ENCODE measurements around the gene TCF4. TPM values are rescaled to one million over a fixed set of nuclear protein-coding genes. Genes with fewer than 3 reads are reported as not detected.

TCF4 gene
- polyA plus RNA-seq (2013, experiment 1 of 2), result 46.3 TPM
- 50.8 TPM for polyA plus RNA-seq (2013, experiment 2 of 2)

GRCh38 chr18:55588111-55588869 lies at the start of gene TCF4:
Gene TCF4 (minus strand): TSS chr18:55588192. CDS start chr18:55587116, 1,076 bp downstream.
- 0% methylated on average over 36 of the region's 46 CpGs for WGBS
- H3K9ac ChIP-seq (ENCODE audit: low read depth, low read length), result peak within 1 kb of the TSS; percentile 87

GRCh38 chr18:55637204-55637603 lies 49.2 kb upstream of the TCF4 start:
- Histone ChIP-seq H3K4me3 (ENCODE audit: low read length) (no peak overlapping the region), H3K9me3 (ENCODE audit: insufficient read depth, low read depth, low read length) (no peaks in the 10 kb centered on the region), H3K27me3 (ENCODE audit: insufficient read depth, low read length) (no peaks in the 10 kb centered on the region), H3K27ac (ENCODE audit: low read depth, low read length) (no peak overlapping the region), H3K9ac (ENCODE audit: low read depth, low read length) (no peak overlapping the region), H3K36me3 (ENCODE audit: insufficient read depth, low read length) (no peaks in the 10 kb centered on the region), H3K4me1 (ENCODE audit: insufficient read depth, low read length) (no peaks in the 10 kb centered on the region)
- WGBS, result 95% methylated on average over 7 of the region's 8 CpGs

More at GRCh38 chr18:55588111-55588869, at the start of gene TCF4:
- no peaks in the 10 kb centered on the region for H3K27me3 ChIP-seq (ENCODE audit: insufficient read depth, low read length)
- peak within 1 kb of the TSS; percentile 84 for H3K27ac ChIP-seq (ENCODE audit: low read depth, low read length)
- no peaks in the 10 kb centered on the region for H3K9me3 ChIP-seq (ENCODE audit: insufficient read depth, low read depth, low read length)
- peak within 1 kb of the TSS; percentile 75 for H3K4me3 ChIP-seq (ENCODE audit: low read length)
- peaks cover 24% of the 10 kb centered on the region for H3K36me3 ChIP-seq (ENCODE audit: insufficient read depth, low read length)
- peaks cover 38% of the 10 kb centered on the region for H3K4me1 ChIP-seq (ENCODE audit: insufficient read depth, low read length)

GRCh38 chr18:55635439-55635838 lies 47.4 kb upstream of the TCF4 start:
- Histone ChIP-seq H3K27me3 (ENCODE audit: insufficient read depth, low read length) (no peaks in the 10 kb centered on the region), H3K4me1 (ENCODE audit: insufficient read depth, low read length) (0 out of 2 replicates have a peak, but pooled peaks cover 2% of the 10 kb centered on the region), H3K9me3 (ENCODE audit: insufficient read depth, low read depth, low read length) (no peaks in the 10 kb centered on the region), H3K36me3 (ENCODE audit: insufficient read depth, low read length) (no peaks in the 10 kb centered on the region), H3K4me3 (ENCODE audit: low read length) (no peak overlapping the region), H3K9ac (ENCODE audit: low read depth, low read length) (no peak overlapping the region), H3K27ac (ENCODE audit: low read depth, low read length) (no peak overlapping the region)
- WGBS, result 49% methylated on average over 2 of the region's 2 CpGs

- 95% methylated on average over 3 of the region's 3 CpGs for WGBS
- no peaks in the 10 kb centered on the region for H3K27me3 ChIP-seq (ENCODE audit: insufficient read depth, low read length)
- H3K27ac ChIP-seq (ENCODE audit: low read depth, low read length), result no peak overlapping the region
- 0 out of 2 replicates have a peak, but pooled peaks cover 3% of the 10 kb centered on the region for H3K4me1 ChIP-seq (ENCODE audit: insufficient read depth, low read length)
- H3K9ac ChIP-seq (ENCODE audit: low read depth, low read length), result no peak overlapping the region
- H3K4me3 ChIP-seq (ENCODE audit: low read length), result no peak overlapping the region
- no peaks in the 10 kb centered on the region for H3K36me3 ChIP-seq (ENCODE audit: insufficient read depth, low read length)
- H3K9me3 ChIP-seq (ENCODE audit: insufficient read depth, low read depth, low read length), result no peaks in the 10 kb centered on the region
Observed at GRCh38 chr18:55634545-55634944, 46.6 kb upstream of the TCF4 start.

- 0 out of 2 replicates have a peak, but pooled peaks cover 3% of the 10 kb centered on the region for H3K4me1 ChIP-seq (ENCODE audit: insufficient read depth, low read length)
- H3K4me3 ChIP-seq (ENCODE audit: low read length), result no peak overlapping the region
- WGBS, result 96% methylated on average over 2 of the region's 2 CpGs
- H3K9ac ChIP-seq (ENCODE audit: low read depth, low read length), result no peak overlapping the region
- no peaks in the 10 kb centered on the region for H3K36me3 ChIP-seq (ENCODE audit: insufficient read depth, low read length)
- H3K27ac ChIP-seq (ENCODE audit: low read depth, low read length), result no peak overlapping the region
- H3K9me3 ChIP-seq (ENCODE audit: insufficient read depth, low read depth, low read length), result no peaks in the 10 kb centered on the region
- H3K27me3 ChIP-seq (ENCODE audit: insufficient read depth, low read length), result no peaks in the 10 kb centered on the region
Observed at GRCh38 chr18:55633032-55633431, 45.0 kb upstream of the TCF4 start.

GRCh38 chr18:55629133-55629532 lies 41.1 kb upstream of the TCF4 start:
- no peaks in the 10 kb centered on the region for H3K9me3 ChIP-seq (ENCODE audit: insufficient read depth, low read depth, low read length)
- H3K27ac ChIP-seq (ENCODE audit: low read depth, low read length), result no peak overlapping the region
- H3K4me3 ChIP-seq (ENCODE audit: low read length), result no peak overlapping the region
- no peak overlapping the region for H3K9ac ChIP-seq (ENCODE audit: low read depth, low read length)
- H3K27me3 ChIP-seq (ENCODE audit: insufficient read depth, low read length), result no peaks in the 10 kb centered on the region
- WGBS, result no CpG with 5 or more reads among the region's 1 CpG
- 0 out of 2 replicates have a peak, but pooled peaks cover 3% of the 10 kb centered on the region for H3K4me1 ChIP-seq (ENCODE audit: insufficient read depth, low read length)
- H3K36me3 ChIP-seq (ENCODE audit: insufficient read depth, low read length), result no peaks in the 10 kb centered on the region

- no peaks in the 10 kb centered on the region for H3K36me3 ChIP-seq (ENCODE audit: insufficient read depth, low read length)
- H3K9me3 ChIP-seq (ENCODE audit: insufficient read depth, low read depth, low read length), result no peaks in the 10 kb centered on the region
- no peak overlapping the region for H3K9ac ChIP-seq (ENCODE audit: low read depth, low read length)
- no peak overlapping the region for H3K27ac ChIP-seq (ENCODE audit: low read depth, low read length)
- H3K4me1 ChIP-seq (ENCODE audit: insufficient read depth, low read length), result 0 out of 2 replicates have a peak, but pooled peaks cover 3% of the 10 kb centered on the region
- H3K27me3 ChIP-seq (ENCODE audit: insufficient read depth, low read length), result no peaks in the 10 kb centered on the region
- no peak overlapping the region for H3K4me3 ChIP-seq (ENCODE audit: low read length)
- 95% methylated on average over 1 of the region's 1 CpG for WGBS
Observed at GRCh38 chr18:55627007-55627406, 39.0 kb upstream of the TCF4 start.

- no peak overlapping the region for H3K4me3 ChIP-seq (ENCODE audit: low read length)
- no peaks in the 10 kb centered on the region for H3K36me3 ChIP-seq (ENCODE audit: insufficient read depth, low read length)
- no peaks in the 10 kb centered on the region for H3K9me3 ChIP-seq (ENCODE audit: insufficient read depth, low read depth, low read length)
- WGBS, result 89% methylated on average over 2 of the region's 2 CpGs
- no peak overlapping the region for H3K9ac ChIP-seq (ENCODE audit: low read depth, low read length)
- no peaks in the 10 kb centered on the region for H3K27me3 ChIP-seq (ENCODE audit: insufficient read depth, low read length)
- H3K4me1 ChIP-seq (ENCODE audit: insufficient read depth, low read length), result 0 out of 2 replicates have a peak, but pooled peaks cover 3% of the 10 kb centered on the region
- H3K27ac ChIP-seq (ENCODE audit: low read depth, low read length), result no peak overlapping the region
Observed at GRCh38 chr18:55625901-55626300, 37.9 kb upstream of the TCF4 start.

- 92% methylated on average over 3 of the region's 3 CpGs for WGBS
Observed at GRCh38 chr18:55623626-55624025, 35.6 kb upstream of the TCF4 start.

GRCh38 chr18:55610506-55610905 lies 22.5 kb upstream of the TCF4 start:
- H3K36me3 ChIP-seq (ENCODE audit: insufficient read depth, low read length), result no peaks in the 10 kb centered on the region
- H3K4me3 ChIP-seq (ENCODE audit: low read length), result no peak overlapping the region
- H3K27ac ChIP-seq (ENCODE audit: low read depth, low read length), result no peak overlapping the region
- WGBS, result 100% methylated on average over 2 of the region's 2 CpGs
- no peaks in the 10 kb centered on the region for H3K27me3 ChIP-seq (ENCODE audit: insufficient read depth, low read length)
- no peaks in the 10 kb centered on the region for H3K4me1 ChIP-seq (ENCODE audit: insufficient read depth, low read length)
- no peaks in the 10 kb centered on the region; the same call in 1 of the 2 replicates for H3K9me3 ChIP-seq (ENCODE audit: insufficient read depth, low read depth, low read length)
- no peak overlapping the region for H3K9ac ChIP-seq (ENCODE audit: low read depth, low read length)

More at GRCh38 chr18:55623626-55624025, 35.6 kb upstream of the TCF4 start:
- Histone ChIP-seq H3K27ac (ENCODE audit: low read depth, low read length) (no peak overlapping the region), H3K9ac (ENCODE audit: low read depth, low read length) (no peak overlapping the region), H3K27me3 (ENCODE audit: insufficient read depth, low read length) (no peaks in the 10 kb centered on the region), H3K4me1 (ENCODE audit: insufficient read depth, low read length) (no peaks in the 10 kb centered on the region), H3K36me3 (ENCODE audit: insufficient read depth, low read length) (no peaks in the 10 kb centered on the region), H3K4me3 (ENCODE audit: low read length) (no peak overlapping the region), H3K9me3 (ENCODE audit: insufficient read depth, low read depth, low read length) (no peaks in the 10 kb centered on the region)

- WGBS, result 90% methylated on average over 6 of the region's 6 CpGs
- Histone ChIP-seq H3K9ac (ENCODE audit: low read depth, low read length) (no peak overlapping the region), H3K36me3 (ENCODE audit: insufficient read depth, low read length) (no peaks in the 10 kb centered on the region), H3K4me1 (ENCODE audit: insufficient read depth, low read length) (no peaks in the 10 kb centered on the region), H3K27me3 (ENCODE audit: insufficient read depth, low read length) (no peaks in the 10 kb centered on the region), H3K27ac (ENCODE audit: low read depth, low read length) (no peak overlapping the region), H3K9me3 (ENCODE audit: insufficient read depth, low read depth, low read length) (no peaks in the 10 kb centered on the region; the same call in 1 of the 2 replicates), H3K4me3 (ENCODE audit: low read length) (no peak overlapping the region)
Observed at GRCh38 chr18:55609160-55609825, 21.3 kb upstream of the TCF4 start.

Measured in HUES64 (cell line).